Glomerular endothelial cell (primary cell): ENCODE results near the gene TREML4. TPM values are rescaled to one million over a fixed set of nuclear protein-coding genes. Genes with fewer than 3 reads are reported as not detected.

ENCODE experiments used
- DNase-seq: peaks from one replicate; pipeline ENCODE4 v3.0.0-alpha.2; 2011; ENCODE audit warnings: low read depth, low spot score; ENCODE audit errors: extremely low read depth
- total RNA-seq: library from RNA; depleted of rRNA; stranded (reverse); fragments of >200 nt; gene quantifications from 2 replicates; pipeline ENCODE4 v1.2.3, GENCODE V29; 2015

The TREML4 gene
- total RNA-seq, 1 donor from 2014 or later = not detected

GRCh38 chr6:41252401-41253169, 24.4 kb downstream of the TREML4 start:
- no peak for DNase-seq

GRCh38 chr6:41255110-41255509, 27.0 kb downstream of the TREML4 start:
- DNase-seq = no peak

- DNase-seq = no peak
Measured at GRCh38 chr6:41255638-41256246, 27.6 kb downstream of the TREML4 start.

GRCh38 chr6:41256383-41256782, 28.2 kb downstream of the TREML4 start:
- no peak for DNase-seq

GRCh38 chr6:41257369-41258195, 29.4 kb downstream of the TREML4 start:
- DNase-seq = peak; percentile 5

GRCh38 chr6:41258196-41258493, 30.0 kb downstream of the TREML4 start:
- DNase-seq = no peak

GRCh38 chr6:41262401-41262800, 34.3 kb downstream of the TREML4 start:
- DNase-seq = no peak

- DNase-seq = no peak
Measured at GRCh38 chr6:41263267-41263666, 35.1 kb downstream of the TREML4 start.

- DNase-seq = no peak
Measured at GRCh38 chr6:41266541-41266940, 38.4 kb downstream of the TREML4 start.

GRCh38 chr6:41268478-41268877, 40.3 kb downstream of the TREML4 start:
- DNase-seq = no peak

- DNase-seq = no peak
Measured at GRCh38 chr6:41269166-41269565, 41.0 kb downstream of the TREML4 start.

- no peak for DNase-seq
Measured at GRCh38 chr6:41269716-41270115, 41.6 kb downstream of the TREML4 start.

GRCh38 chr6:41271901-41272395, 43.8 kb downstream of the TREML4 start:
- DNase-seq = no peak

- DNase-seq = no peak
Measured at GRCh38 chr6:41272591-41273240, 44.6 kb downstream of the TREML4 start.

- DNase-seq = no peak
Measured at GRCh38 chr6:41273714-41274113, 45.6 kb downstream of the TREML4 start.

- no peak for DNase-seq
Measured at GRCh38 chr6:41274256-41274655, 46.1 kb downstream of the TREML4 start.

GRCh38 chr6:41275489-41275888, 47.3 kb downstream of the TREML4 start:
- DNase-seq = no peak

GRCh38 chr6:41277605-41278004, 49.5 kb downstream of the TREML4 start:
- DNase-seq = no peak

GRCh38 chr6:41278699-41279405, 50.7 kb downstream of the TREML4 start:
- DNase-seq = peak; percentile 25

- DNase-seq = no peak
Measured at GRCh38 chr6:41280381-41281057, 52.4 kb downstream of the TREML4 start.
